SK-N-SH treated with all-trans-retinoic acid at 6 μM for 48 hours (cell line): ENCODE results near the gene TNIK.

Experiments used
- ATAC-seq: fragments of 200-7000 bp; cut with Tn5 transposase; 3 replicates; pipeline ENCODE4 v1.9.1; 2020; ENCODE audit warnings: mild to moderate bottlenecking, moderate library complexity
- ARNTL ChIP-seq: fragments of 450-650 bp; formaldehyde crosslinking; IDR thresholded peaks from 2 replicates; pipeline ENCODE4 v1.5.0; 2020; ENCODE audit warnings: low read depth, mild to moderate bottlenecking, moderate library complexity, borderline replicate concordance
- BACH2 ChIP-seq: fragments of 250-450 bp; sonication (Bioruptor Pico); IDR thresholded peaks from 2 replicates; pipeline ENCODE4 v1.9.0; 2021; ENCODE audit warnings: mild to moderate bottlenecking, borderline replicate concordance
- CSDC2 ChIP-seq: fragments of 250-450 bp; sonication (Bioruptor Pico); IDR thresholded peaks from 2 replicates; pipeline ENCODE4 v1.5.0; 2020; ENCODE audit warnings: mild to moderate bottlenecking, moderate library complexity
- ESRRG ChIP-seq: fragments of 250-450 bp; sonication (Bioruptor Pico); IDR thresholded peaks from 2 replicates; pipeline ENCODE4 v1.6.1; 2021; ENCODE audit warnings: mild to moderate bottlenecking
- GLIS3 ChIP-seq: fragments of 250-450 bp; sonication (Bioruptor Pico); IDR thresholded peaks from 2 replicates; pipeline ENCODE4 v1.5.0; 2020; ENCODE audit warnings: mild to moderate bottlenecking, moderate library complexity
- ISL1 ChIP-seq: fragments of 250-450 bp; sonication (Bioruptor Pico); IDR thresholded peaks from 2 replicates; pipeline ENCODE4 v2.1.2; 2022; ENCODE audit warnings: mild to moderate bottlenecking, moderate library complexity
- PPARA ChIP-seq: fragments of 250-450 bp; sonication (Bioruptor Pico); IDR thresholded peaks from 2 replicates; pipeline ENCODE4 v1.5.0; 2020; ENCODE audit warnings: mild to moderate bottlenecking, borderline replicate concordance
- RARB ChIP-seq: fragments of 250-450 bp; sonication (Bioruptor Pico); IDR thresholded peaks from 2 replicates; pipeline ENCODE4 v1.8.0; 2021; ENCODE audit warnings: mild to moderate bottlenecking, moderate library complexity
- SNAI2 ChIP-seq: fragments of 250-450 bp; sonication (Bioruptor Pico); IDR thresholded peaks from 2 replicates; pipeline ENCODE4 v1.5.0; 2020; ENCODE audit warnings: mild to moderate bottlenecking, moderate library complexity
- TCF4 ChIP-seq: fragments of 250-450 bp; sonication (Bioruptor Pico); IDR thresholded peaks from 2 replicates; pipeline ENCODE4 v1.8.0; 2021; ENCODE audit warnings: mild to moderate bottlenecking, moderate library complexity, borderline replicate concordance
- TOX ChIP-seq: fragments of 250-450 bp; sonication (Bioruptor Pico); IDR thresholded peaks from 2 replicates; pipeline ENCODE4 v1.8.0; 2021; ENCODE audit warnings: mild to moderate bottlenecking, moderate library complexity, borderline replicate concordance
- ZFP3 ChIP-seq: fragments of 250-450 bp; sonication (Bioruptor Pico); IDR thresholded peaks from 2 replicates; pipeline ENCODE4 v1.5.0; 2020; ENCODE audit warnings: mild to moderate bottlenecking, moderate library complexity
- ZFP30 ChIP-seq: fragments of 450-650 bp; formaldehyde crosslinking; IDR thresholded peaks from 2 replicates; pipeline ENCODE4 v1.5.0; 2022; ENCODE audit warnings: mild to moderate bottlenecking, moderate library complexity
- ZNF565 ChIP-seq: fragments of 450-650 bp; formaldehyde crosslinking; conservative IDR thresholded peaks from 2 replicates; pipeline ENCODE4 v1.5.0; 2020; ENCODE audit warnings: low read depth, mild to moderate bottlenecking, moderate library complexity
- ZNF70 ChIP-seq: fragments of 450-650 bp; formaldehyde crosslinking; IDR thresholded peaks from 2 replicates; pipeline ENCODE4 v1.5.0; 2020; ENCODE audit warnings: mild to moderate bottlenecking, moderate library complexity
- ZNF8 ChIP-seq: fragments of 450-650 bp; formaldehyde crosslinking; IDR thresholded peaks from 2 replicates; pipeline ENCODE4 v1.5.0; 2020; ENCODE audit warnings: mild to moderate bottlenecking, moderate library complexity
- TF ChIP-seq, protein P1 (sequence below): fragments of 250-450 bp; sonication (Bioruptor Pico); IDR thresholded peaks from 2 replicates; pipeline ENCODE4 v1.8.0; 2021; ENCODE audit warnings: low read depth, mild to moderate bottlenecking, moderate library complexity, borderline replicate concordance
- TF ChIP-seq, protein P2 (sequence below): fragments of 250-450 bp; sonication (Bioruptor Pico); IDR thresholded peaks from 2 replicates; pipeline ENCODE4 v1.5.0; 2020; ENCODE audit warnings: mild to moderate bottlenecking, moderate library complexity
- TF ChIP-seq, protein P3 (sequence below): fragments of 250-450 bp; sonication (Bioruptor Pico); IDR thresholded peaks from 2 replicates; pipeline ENCODE4 v1.5.1; 2021; ENCODE audit warnings: mild to moderate bottlenecking, moderate library complexity
- TF ChIP-seq, protein P4 (sequence below): fragments of 250-450 bp; sonication (Bioruptor Pico); IDR thresholded peaks from 2 replicates; pipeline ENCODE4 v1.5.1; 2020; ENCODE audit warnings: low read depth, mild to moderate bottlenecking, moderate library complexity
- TF ChIP-seq, protein P5 (sequence below): fragments of 250-450 bp; sonication (Bioruptor Pico); IDR thresholded peaks from 2 replicates; pipeline ENCODE4 v1.8.0; 2020; ENCODE audit warnings: mild to moderate bottlenecking, moderate library complexity, borderline replicate concordance

TNIK gene

DNA sequence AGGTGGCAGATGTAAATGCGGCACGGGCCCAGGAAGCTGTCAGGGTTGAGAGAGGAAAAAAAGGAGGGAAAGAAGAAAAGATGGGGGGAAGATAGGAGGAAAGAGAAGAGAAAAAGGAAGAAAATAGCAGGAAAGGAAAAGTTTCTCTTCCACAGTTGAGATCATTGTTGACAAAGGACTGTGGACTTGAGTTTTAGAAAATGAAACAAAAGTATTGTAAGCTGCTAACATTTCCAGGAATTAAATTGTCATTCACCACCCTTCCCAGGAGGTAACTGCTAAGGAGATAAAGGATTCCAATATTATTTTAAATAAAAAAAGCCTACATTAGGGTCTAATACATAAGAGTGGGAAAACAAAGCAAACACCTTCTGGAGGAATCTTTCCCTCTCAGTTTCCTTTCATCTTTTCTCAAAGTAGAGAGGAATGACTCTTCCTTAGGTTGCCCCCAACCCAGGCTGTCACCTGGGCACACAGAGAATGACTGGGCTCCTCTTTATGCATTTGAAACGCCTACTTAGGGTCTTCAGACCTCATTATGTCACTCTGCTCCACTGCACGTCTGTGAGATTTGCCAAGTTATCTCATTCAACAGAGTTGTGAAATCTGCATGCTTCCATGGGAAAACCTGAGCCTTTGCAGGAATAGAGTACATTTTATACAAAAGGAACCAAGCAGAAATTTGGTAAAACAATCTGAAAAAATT is 194.0 kb downstream of the TNIK start:
- no peak for TF ChIP-seq ESRRG (CRISPR knock-in tag)
- TF ChIP-seq RARB (CRISPR knock-in tag): no peak
- no peak for TF ChIP-seq ZNF70 (CRISPR knock-in tag)
- TF ChIP-seq, protein P1, sequence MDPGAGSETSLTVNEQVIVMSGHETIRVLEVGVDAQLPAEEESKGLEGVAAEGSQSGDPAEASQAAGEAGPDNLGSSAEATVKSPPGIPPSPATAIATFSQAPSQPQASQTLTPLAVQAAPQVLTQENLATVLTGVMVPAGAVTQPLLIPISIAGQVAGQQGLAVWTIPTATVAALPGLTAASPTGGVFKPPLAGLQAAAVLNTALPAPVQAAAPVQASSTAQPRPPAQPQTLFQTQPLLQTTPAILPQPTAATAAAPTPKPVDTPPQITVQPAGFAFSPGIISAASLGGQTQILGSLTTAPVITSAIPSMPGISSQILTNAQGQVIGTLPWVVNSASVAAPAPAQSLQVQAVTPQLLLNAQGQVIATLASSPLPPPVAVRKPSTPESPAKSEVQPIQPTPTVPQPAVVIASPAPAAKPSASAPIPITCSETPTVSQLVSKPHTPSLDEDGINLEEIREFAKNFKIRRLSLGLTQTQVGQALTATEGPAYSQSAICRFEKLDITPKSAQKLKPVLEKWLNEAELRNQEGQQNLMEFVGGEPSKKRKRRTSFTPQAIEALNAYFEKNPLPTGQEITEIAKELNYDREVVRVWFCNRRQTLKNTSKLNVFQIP (CRISPR knock-in tag): no peak
- no peak; the same call in 2 of the 3 replicates for ATAC-seq

DNA sequence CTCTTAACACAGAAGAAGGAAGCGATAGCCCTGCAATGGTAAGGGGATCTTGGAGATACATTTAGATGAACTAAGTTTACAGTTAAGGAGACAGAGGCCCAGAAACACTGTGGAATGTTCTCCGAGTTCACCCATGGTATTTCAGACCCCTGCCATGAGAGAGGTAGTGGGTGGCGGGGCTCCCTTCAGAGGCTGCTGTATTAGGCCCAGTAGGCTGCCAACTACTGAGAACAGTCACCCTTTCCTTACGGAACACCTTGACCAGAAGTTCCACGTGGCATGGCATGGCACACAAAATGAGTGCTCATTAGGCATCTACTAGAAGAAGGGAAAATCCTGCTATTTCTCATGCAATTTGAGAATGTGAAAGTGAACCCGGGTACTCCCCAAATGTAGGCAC is 195.4 kb downstream of the TNIK start:
- no peak for ATAC-seq
- TF ChIP-seq ESRRG (CRISPR knock-in tag) (no peak), TOX (CRISPR knock-in tag) (no peak), ZNF70 (CRISPR knock-in tag) (no peak), CSDC2 (CRISPR knock-in tag) (no peak), ISL1 (CRISPR knock-in tag) (no peak), BACH2 (CRISPR knock-in tag) (no peak), ARNTL (no peak), PPARA (no peak), ZFP30 (CRISPR knock-in tag) (no peak), GLIS3 (CRISPR knock-in tag) (no peak), SNAI2 (no peak), ZFP3 (CRISPR knock-in tag) (no peak), ZNF8 (no peak), TCF4 (CRISPR knock-in tag) (no peak), ZNF565 (no peak)
- TF ChIP-seq, protein P2, sequence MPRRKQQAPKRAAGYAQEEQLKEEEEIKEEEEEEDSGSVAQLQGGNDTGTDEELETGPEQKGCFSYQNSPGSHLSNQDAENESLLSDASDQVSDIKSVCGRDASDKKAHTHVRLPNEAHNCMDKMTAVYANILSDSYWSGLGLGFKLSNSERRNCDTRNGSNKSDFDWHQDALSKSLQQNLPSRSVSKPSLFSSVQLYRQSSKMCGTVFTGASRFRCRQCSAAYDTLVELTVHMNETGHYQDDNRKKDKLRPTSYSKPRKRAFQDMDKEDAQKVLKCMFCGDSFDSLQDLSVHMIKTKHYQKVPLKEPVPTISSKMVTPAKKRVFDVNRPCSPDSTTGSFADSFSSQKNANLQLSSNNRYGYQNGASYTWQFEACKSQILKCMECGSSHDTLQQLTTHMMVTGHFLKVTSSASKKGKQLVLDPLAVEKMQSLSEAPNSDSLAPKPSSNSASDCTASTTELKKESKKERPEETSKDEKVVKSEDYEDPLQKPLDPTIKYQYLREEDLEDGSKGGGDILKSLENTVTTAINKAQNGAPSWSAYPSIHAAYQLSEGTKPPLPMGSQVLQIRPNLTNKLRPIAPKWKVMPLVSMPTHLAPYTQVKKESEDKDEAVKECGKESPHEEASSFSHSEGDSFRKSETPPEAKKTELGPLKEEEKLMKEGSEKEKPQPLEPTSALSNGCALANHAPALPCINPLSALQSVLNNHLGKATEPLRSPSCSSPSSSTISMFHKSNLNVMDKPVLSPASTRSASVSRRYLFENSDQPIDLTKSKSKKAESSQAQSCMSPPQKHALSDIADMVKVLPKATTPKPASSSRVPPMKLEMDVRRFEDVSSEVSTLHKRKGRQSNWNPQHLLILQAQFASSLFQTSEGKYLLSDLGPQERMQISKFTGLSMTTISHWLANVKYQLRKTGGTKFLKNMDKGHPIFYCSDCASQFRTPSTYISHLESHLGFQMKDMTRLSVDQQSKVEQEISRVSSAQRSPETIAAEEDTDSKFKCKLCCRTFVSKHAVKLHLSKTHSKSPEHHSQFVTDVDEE (CRISPR knock-in tag): no peak
- TF ChIP-seq, protein P3, sequence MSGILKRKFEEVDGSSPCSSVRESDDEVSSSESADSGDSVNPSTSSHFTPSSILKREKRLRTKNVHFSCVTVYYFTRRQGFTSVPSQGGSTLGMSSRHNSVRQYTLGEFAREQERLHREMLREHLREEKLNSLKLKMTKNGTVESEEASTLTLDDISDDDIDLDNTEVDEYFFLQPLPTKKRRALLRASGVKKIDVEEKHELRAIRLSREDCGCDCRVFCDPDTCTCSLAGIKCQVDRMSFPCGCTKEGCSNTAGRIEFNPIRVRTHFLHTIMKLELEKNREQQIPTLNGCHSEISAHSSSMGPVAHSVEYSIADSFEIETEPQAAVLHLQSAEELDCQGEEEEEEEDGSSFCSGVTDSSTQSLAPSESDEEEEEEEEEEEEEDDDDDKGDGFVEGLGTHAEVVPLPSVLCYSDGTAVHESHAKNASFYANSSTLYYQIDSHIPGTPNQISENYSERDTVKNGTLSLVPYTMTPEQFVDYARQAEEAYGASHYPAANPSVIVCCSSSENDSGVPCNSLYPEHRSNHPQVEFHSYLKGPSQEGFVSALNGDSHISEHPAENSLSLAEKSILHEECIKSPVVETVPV (CRISPR knock-in tag): no peak
- TF ChIP-seq, protein P4, sequence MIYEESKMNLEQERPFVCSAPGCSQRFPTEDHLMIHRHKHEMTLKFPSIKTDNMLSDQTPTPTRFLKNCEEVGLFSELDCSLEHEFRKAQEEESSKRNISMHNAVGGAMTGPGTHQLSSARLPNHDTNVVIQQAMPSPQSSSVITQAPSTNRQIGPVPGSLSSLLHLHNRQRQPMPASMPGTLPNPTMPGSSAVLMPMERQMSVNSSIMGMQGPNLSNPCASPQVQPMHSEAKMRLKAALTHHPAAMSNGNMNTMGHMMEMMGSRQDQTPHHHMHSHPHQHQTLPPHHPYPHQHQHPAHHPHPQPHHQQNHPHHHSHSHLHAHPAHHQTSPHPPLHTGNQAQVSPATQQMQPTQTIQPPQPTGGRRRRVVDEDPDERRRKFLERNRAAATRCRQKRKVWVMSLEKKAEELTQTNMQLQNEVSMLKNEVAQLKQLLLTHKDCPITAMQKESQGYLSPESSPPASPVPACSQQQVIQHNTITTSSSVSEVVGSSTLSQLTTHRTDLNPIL: no peak
- TF ChIP-seq, protein P1 (CRISPR knock-in tag): no peak
- TF ChIP-seq, protein P5, sequence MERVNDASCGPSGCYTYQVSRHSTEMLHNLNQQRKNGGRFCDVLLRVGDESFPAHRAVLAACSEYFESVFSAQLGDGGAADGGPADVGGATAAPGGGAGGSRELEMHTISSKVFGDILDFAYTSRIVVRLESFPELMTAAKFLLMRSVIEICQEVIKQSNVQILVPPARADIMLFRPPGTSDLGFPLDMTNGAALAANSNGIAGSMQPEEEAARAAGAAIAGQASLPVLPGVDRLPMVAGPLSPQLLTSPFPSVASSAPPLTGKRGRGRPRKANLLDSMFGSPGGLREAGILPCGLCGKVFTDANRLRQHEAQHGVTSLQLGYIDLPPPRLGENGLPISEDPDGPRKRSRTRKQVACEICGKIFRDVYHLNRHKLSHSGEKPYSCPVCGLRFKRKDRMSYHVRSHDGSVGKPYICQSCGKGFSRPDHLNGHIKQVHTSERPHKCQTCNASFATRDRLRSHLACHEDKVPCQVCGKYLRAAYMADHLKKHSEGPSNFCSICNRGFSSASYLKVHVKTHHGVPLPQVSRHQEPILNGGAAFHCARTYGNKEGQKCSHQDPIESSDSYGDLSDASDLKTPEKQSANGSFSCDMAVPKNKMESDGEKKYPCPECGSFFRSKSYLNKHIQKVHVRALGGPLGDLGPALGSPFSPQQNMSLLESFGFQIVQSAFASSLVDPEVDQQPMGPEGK (CRISPR knock-in tag): no peak
- TF ChIP-seq, all 23 proteins: peak for 0
